SU-DHL-6 (cell line): ENCODE data around the gene CASP9.

Experiments
- H2AFZ ChIP-seq: fragments of 200-600 bp; sonication (generic); 2 replicates; pipeline ENCODE4 v1.6.1; 2014; ENCODE audit warnings: low read depth, mild to moderate bottlenecking, moderate library complexity, mixed read lengths, antibody characterized with exemption, low read length; ENCODE audit not compliant: severe bottlenecking
- H3F3A ChIP-seq: fragments of 200-600 bp; shearing (Covaris generic); 2 replicates; pipeline ENCODE4 v1.6.0; 2016; ENCODE audit warnings: antibody characterized with exemption, mild to moderate bottlenecking; ENCODE audit not compliant: insufficient read depth
- H3K27ac ChIP-seq: fragments of 200-600 bp; sonication (generic); 2 replicates; pipeline ENCODE4 v1.5.1; 2016; ENCODE audit warnings: low read depth, mild to moderate bottlenecking, low read length, moderate library complexity, mixed read lengths
- H3K27me3 ChIP-seq: fragments of 200-600 bp; sonication (generic), shearing (Covaris generic); 2 replicates; pipeline ENCODE4 v1.6.0; 2014; ENCODE audit warnings: mild to moderate bottlenecking, low read length
- H3K36me3 ChIP-seq: fragments of 200-600 bp; sonication (generic); 2 replicates; pipeline ENCODE4 v1.6.1; 2014; ENCODE audit warnings: mild to moderate bottlenecking, low read length, mixed read lengths
- H3K4me2 ChIP-seq: fragments of 300-600, 200-600 bp; shearing (Covaris generic), sonication (generic); 2 replicates; pipeline ENCODE4 v1.6.0; 2014; ENCODE audit warnings: low read length, low read depth, mild to moderate bottlenecking; ENCODE audit not compliant: poor library complexity, severe bottlenecking
- H3K4me3 ChIP-seq: fragments of 200-600 bp; sonication (generic); 2 replicates; pipeline ENCODE4 v1.5.1; 2014; ENCODE audit warnings: antibody characterized with exemption, low read length, mild to moderate bottlenecking, mixed read lengths; ENCODE audit not compliant: insufficient read depth, poor library complexity, severe bottlenecking
- H3K79me2 ChIP-seq: fragments of 200-600 bp; sonication (generic); 2 replicates; pipeline ENCODE4 v1.6.1; 2014; ENCODE audit warnings: mild to moderate bottlenecking, low read length, moderate library complexity; ENCODE audit not compliant: insufficient read depth
- H3K9ac ChIP-seq: fragments of 200-600 bp; sonication (generic); 2 replicates; pipeline ENCODE4 v1.7.0; 2014; ENCODE audit warnings: mild to moderate bottlenecking, low read length
- H3K9me2 ChIP-seq: fragments of 200-600 bp; sonication (generic); replicated peaks from 2 replicates; pipeline ENCODE4 v1.6.1; 2014; ENCODE audit warnings: low read length; ENCODE audit not compliant: insufficient read depth
- H3K9me3 ChIP-seq: fragments of 200-600 bp; sonication (generic); 2 replicates; pipeline ENCODE4 v1.6.1; 2014; ENCODE audit warnings: low read length, mixed read lengths; ENCODE audit not compliant: insufficient read depth
- H4K20me1 ChIP-seq: fragments of 200-600 bp; sonication (generic); 2 replicates; pipeline ENCODE4 v1.6.1; 2014; ENCODE audit warnings: low read depth, mild to moderate bottlenecking, antibody characterized with exemption, low read length, moderate library complexity, mixed read lengths
- CTCF ChIP-seq: fragments of 200-600 bp; sonication (generic); IDR thresholded peaks from one replicate; pipeline ENCODE4 v1.5.1; 2017; ENCODE audit warnings: antibody characterized with exemption, mild to moderate bottlenecking, low read length, moderate library complexity; ENCODE audit not compliant: insufficient read depth, poor library complexity, severe bottlenecking
- EZH2phosphoT487 ChIP-seq: fragments of 200-600 bp; sonication (generic), shearing (Covaris generic); conservative IDR thresholded peaks from 2 replicates; pipeline ENCODE4 v1.6.1; 2018; ENCODE audit warnings: mild to moderate bottlenecking, antibody characterized with exemption, low read length, moderate library complexity, mixed read lengths

CASP9 gene

GRCh38 chr1:15443281-15443680 lies 80.7 kb downstream of the CASP9 start:
- Histone ChIP-seq H3K9ac (no peak overlapping the region), H3K27me3 (no peaks in the 10 kb centered on the region), H2AFZ (no peak overlapping the region), H3K9me2 (no peaks in the 10 kb centered on the region), H3K36me3 (no peaks in the 10 kb centered on the region), H3K27ac (no peak overlapping the region), H3K4me2 (no peak overlapping the region), H3F3A (no peaks in the 10 kb centered on the region), H3K79me2 (no peaks in the 10 kb centered on the region), H3K9me3 (no peaks in the 10 kb centered on the region), H3K4me3 (no peak overlapping the region), H4K20me1 (no peaks in the 10 kb centered on the region)
- no peak for TF ChIP-seq CTCF
- TF ChIP-seq EZH2phosphoT487 = no peak

- no peaks in the 10 kb centered on the region for H3K79me2 ChIP-seq
- H3F3A ChIP-seq = no peaks in the 10 kb centered on the region
- no peaks in the 10 kb centered on the region for H3K36me3 ChIP-seq
- H4K20me1 ChIP-seq = no peaks in the 10 kb centered on the region
- no peak overlapping the region for H3K4me2 ChIP-seq
- no peaks in the 10 kb centered on the region for H3K9me2 ChIP-seq
- H3K9ac ChIP-seq = no peak overlapping the region
- no peaks in the 10 kb centered on the region for H3K27me3 ChIP-seq
- H2AFZ ChIP-seq = no peak overlapping the region
- no peak for TF ChIP-seq CTCF
- H3K27ac ChIP-seq = no peak overlapping the region
- H3K4me3 ChIP-seq = no peak overlapping the region
- no peaks in the 10 kb centered on the region for H3K9me3 ChIP-seq
Observed at GRCh38 chr1:15442759-15443158, 81.3 kb downstream of the CASP9 start.

GRCh38 chr1:15442119-15442518 lies 81.9 kb downstream of the CASP9 start:
- Histone ChIP-seq H3K4me3 (no peak overlapping the region), H3K9me2 (no peaks in the 10 kb centered on the region), H2AFZ (no peak overlapping the region), H3K79me2 (no peaks in the 10 kb centered on the region), H3K4me2 (no peak overlapping the region), H3K9ac (no peak overlapping the region), H4K20me1 (no peaks in the 10 kb centered on the region), H3K9me3 (no peaks in the 10 kb centered on the region), H3K27ac (no peak overlapping the region), H3K36me3 (no peaks in the 10 kb centered on the region), H3F3A (no peaks in the 10 kb centered on the region), H3K27me3 (no peaks in the 10 kb centered on the region)
- TF ChIP-seq EZH2phosphoT487 (no peak), CTCF (no peak)
